GM19193 (cell line): Measurements from ENCODE around the gene SPATA3.

Source experiments
- POLR2A ChIP-seq: IDR thresholded peaks from 4 replicates; pipeline ENCODE4 v1.6.1; 2011; ENCODE audit not compliant: insufficient read depth, insufficient read length; ENCODE audit errors: extremely low read depth

Gene SPATA3

DNA sequence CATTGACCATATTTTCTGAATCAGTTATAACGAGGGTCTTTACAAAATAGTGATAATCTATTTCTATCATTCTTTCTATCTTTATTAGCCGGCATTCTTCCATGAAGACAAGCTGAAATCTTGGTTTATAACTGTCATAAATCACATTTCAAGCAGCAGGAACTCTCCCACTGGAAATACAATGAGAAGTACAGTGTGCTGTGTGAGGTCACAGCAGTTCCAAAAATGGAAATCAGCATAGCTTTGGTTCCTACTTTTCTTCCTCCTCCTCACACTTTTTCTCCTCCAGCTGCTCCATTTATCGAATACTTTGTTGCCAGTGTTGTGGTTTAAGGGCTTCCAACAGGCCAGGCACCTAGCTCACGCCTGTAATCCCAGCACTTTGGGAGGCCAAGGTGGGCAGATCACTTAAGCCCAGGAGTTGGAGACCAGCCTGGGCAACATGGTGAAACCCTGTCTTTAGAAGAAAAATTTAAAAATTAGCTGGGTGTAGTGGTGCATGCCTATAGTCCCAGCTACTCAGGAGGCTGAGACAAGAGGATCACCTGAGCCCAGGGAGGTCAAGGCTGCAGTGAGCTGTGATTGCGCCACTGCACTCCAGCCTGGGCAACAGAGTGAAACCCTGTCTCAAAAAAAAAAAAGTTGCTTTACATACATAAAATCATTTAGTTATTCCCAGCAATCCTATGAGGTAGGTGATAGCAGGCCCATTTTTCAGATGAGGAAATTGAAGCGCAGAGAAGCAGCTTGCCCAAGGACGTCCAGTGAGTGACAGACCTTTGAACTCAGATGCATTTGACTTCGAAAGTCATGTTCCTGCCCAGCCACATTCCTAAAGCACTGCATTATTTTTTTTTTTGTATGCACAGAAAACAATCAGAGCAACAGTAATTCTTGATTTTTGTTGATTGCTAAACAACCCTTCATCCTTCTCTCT, 36.8 kb upstream of the SPATA3 start:
- no peak for TF ChIP-seq POLR2A

DNA sequence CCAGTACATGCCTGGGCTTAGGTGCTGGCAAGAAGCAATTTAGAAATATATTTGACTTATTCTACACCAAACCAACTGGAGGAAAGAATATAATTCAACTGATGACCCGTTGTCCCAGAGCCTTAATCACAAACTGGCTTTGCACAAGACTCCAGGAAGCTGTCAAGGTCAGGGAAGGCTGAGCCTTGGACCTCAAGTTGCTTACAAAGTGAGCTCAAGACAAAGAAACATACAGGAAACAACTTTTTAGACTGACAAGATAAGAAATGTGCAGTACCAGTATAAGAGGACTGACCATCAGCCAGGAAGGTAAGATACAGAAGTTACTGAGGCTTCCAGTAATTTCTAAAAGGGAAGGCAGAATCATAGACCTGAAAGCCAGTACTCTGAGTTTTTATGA, 35.9 kb upstream of the SPATA3 start:
- TF ChIP-seq POLR2A: no peak

DNA sequence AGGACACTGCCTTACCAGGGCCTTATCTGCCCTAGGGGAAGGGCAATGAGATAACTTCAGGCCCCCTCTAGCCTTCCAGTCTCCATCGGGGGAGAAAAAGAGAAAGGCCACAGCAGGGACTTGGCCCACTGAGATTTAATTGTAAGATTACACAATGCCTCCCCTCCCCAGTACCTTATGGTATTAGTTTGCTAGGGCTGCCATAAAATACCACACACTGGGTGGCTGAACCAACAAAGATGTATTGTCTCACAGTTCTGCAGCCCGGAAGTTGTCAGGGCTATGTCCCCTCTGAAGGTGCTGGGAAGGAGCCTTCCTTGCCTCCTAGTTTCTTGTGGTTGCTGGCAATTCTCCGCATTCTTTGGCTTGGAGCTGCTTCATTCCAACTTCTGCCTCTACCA, 34.8 kb upstream of the SPATA3 start:
- TF ChIP-seq POLR2A: no peak

DNA sequence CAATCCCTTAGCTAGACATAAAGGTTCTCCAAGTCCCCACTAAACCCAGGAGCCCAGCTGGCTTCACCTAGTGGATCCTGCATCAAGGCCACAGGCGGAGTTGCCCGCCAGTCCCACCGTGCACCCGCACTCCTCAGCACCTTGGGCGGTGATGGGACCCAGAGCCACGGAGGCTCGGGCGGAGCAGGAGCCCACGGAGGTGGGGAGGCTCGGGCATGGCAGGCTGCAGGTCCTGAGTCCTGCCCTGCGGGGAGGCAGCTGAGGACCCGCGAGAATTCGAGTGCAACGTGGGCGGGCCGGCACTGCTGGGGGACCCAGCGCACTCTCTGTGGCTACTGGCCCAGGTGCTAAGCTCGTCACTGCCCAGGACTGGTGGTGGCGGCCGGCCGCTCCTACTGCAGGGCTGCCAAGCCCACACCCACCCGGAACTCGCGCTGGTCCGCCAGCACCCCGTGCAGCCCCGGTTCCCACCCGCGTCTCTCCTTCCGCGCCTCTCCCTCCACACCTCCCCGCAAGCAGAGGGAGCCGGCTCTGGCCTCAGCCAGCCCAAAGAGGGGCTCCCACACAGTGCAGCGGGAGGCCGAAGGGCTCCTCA, 31.7 kb upstream of the SPATA3 start:
- no peak for TF ChIP-seq POLR2A

DNA sequence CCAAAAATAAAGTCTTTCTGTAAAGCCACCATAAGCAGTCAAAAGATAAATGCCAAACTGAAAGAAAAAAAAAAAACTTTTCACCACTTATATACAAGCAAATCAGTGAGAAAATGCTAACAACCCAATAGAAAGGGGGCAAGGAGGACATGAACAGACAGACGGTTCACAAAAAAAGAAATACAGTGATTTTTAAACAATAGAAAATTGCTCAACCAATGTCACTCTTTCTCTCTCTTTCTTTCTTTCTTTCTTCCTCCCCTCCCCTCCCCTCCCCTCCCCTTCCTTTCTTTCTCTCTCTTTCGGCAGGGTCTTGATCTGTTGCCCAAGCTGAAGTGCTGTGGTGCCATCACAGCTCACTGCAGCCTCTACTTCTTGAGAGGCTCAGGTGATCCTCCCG, 28.8 kb upstream of the SPATA3 start:
- no peak for TF ChIP-seq POLR2A

DNA sequence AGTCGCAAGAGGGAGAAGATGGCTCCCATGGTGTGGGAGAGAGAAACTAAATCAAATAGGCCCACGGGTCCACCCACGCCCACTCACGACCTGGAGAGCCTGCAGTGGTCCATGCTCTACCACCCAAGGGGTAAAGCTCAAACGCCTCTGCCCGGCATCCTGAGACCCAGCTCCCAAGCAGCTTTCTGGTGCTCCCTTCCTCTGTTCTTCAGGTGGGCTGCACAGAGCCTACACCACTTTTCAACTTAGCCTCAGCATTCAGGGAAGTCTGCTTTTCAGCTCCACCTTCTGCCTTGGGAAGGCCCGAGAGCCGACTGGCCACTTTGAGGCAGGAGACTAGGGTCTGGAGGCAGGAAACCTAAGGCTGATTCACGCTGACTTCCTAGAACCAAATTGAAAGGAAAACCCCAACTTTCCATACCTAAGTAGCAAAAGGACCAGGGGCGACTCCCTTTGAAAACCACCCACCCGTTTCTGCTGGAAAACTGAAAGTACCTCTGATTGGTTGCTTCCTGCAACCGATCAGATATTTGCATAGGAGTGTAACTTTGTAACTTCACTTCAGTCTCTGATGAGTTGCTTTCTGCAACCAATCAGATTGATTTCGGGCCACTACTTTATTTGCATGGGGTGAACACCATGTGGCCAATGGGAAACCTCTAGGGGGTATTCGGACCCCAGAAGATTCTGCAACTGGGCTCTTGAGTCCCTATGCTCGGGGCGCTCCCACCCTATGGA, 26.8 kb upstream of the SPATA3 start:
- no peak for TF ChIP-seq POLR2A

DNA sequence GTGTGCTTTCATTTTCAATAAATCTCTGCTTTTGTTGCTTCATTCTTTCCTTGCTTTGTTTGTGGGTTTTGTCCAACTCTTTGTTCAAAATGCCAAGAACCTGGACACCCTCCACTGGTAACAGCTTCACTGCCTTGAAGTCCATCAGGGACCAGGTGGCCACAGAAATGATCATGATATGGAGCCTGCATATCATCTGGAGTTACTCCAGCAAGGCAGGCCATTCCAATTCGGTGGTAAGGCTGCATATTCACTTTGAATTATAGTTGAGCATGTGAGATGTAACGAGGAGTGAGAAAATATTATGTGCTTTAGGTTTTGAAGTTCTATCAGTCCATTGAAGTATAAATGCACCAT, 26.3 kb upstream of the SPATA3 start:
- no peak for TF ChIP-seq POLR2A

DNA sequence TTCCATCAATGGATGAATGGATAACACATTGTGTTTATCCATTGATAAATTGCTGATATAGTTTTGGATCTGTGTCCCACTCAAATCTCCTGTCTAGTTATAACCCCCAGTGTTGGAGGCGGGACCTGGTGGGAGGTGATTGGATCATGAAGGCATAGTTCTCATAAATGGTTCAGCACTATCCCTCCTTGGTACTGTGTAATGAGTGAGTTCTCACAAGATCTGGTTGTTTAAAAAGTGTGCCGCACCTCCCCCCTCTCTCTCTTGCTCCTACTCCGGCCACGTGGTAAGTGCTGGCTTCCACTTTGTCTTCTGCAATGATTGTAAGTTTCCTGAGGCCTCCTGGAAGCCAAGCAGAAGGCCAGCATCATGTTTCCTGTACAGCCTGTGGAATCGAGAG, 23.9 kb upstream of the SPATA3 start:
- TF ChIP-seq POLR2A: no peak

DNA sequence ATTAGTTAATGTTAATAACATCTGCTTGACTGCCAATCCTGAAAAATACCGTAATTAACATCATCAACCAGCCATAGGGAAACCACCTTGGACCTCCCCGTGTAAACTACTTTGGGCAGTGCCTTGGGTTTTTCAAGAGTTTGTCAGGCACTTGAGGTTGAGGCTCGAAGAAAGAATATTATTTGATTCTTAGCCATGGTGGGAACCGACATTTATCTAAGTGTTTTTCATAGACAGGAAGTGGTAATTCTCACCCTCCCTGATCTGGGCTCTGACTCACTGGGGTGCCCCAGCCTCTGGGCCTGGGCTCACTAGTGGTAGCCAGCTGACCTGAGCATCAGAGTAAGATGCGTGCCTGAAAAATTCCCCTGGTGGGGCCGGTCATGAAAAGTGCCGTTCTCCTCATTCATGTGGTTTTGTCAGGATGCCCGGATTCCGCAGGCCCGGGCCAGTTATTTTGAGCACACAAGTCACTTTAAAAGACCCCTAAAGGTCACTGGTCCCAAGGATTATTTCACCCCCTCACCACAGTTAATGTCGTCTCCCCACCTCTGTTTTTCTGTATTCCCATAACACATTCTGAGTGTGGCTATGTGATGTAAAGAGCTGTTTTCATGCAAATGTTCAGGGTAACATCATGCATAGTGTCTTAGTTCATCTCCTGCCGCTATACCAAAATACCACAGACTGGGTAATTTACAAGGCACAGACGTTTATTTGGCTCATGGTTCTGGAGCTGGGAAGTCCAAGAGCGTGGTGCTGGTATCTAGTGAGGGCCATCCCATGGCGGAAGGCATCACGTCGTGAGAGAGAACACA, 21.6 kb upstream of the SPATA3 start:
- TF ChIP-seq POLR2A: peak; percentile 35

DNA sequence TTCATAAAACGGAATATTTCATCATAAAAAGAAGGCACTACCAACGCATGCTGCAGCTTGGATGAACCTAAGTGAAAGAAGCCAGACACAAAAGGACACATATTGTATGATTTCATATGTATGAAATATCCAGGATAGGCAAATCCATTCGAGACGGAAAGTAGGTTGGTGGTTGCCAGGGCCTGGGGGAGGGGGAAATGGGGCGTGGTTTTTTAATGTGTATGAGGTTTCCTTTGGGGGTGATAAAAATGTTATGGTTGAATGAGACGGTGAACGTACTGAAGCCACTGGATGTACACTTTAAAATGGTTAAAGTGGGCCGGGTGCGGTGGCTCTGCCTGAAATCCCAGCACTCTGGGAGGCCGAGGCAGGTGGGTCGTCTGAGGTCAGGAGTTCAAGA, 20.0 kb upstream of the SPATA3 start:
- no peak for TF ChIP-seq POLR2A

DNA sequence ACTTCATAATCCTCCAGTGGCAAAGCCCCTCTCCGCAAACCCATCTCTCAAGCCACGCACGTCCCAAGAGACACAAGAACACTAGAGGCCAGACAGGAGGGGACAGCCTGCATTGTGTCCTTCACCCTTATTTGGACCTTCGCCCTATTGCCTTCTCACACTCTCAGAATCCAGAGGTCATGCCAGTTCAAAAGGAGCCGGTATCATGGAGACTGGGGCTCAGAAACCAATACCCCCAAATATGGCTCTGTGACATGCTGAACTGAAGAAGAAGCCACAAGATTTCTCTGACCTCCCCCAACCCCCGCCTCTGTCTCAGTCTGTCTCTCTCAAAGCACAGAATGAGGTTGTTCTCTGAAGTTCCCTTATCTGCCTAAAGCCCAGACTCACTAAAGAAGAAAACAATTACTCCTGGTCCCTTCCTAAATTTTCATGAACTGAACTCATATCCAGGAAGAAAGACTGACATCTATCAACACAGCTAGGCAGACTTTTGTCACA, 19.2 kb upstream of the SPATA3 start:
- no peak for TF ChIP-seq POLR2A

DNA sequence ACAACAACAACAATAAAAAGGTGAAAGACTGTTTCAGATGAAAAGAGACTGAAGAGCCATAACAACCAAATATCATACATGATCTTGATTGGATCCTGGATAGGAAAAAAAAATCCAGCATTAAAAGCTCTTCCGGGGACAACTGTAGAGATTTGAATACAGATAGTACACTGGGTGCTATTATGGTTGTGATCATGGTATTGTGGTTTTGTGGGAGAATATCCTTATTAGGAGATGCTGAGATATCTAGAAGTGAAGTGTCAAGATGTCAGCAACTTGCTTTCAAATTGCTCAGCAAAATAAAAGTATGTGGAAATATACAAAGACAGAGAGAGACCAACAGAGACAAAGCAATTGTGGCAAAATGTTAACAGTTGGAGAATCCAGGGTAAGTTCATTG, 15.5 kb upstream of the SPATA3 start:
- no peak for TF ChIP-seq POLR2A

DNA sequence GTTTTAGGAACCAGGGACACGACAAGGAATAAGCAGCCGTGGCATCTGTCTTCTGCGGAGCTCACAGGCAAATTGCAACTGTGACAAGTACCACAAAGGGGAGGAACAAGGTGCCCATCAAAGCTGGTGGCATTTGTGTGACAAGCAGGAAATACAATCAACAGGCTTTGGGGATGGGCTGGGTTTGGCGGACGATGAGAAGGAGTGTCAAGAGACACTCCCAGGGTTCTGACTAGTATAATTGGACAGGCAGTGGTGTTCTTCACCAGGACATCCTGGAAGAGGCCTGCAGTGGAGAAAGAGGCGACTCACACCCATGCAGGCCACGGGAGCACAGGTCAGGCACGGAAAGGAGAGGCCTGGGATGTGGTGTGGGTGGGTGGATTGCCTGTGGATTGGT, 14.2 kb upstream of the SPATA3 start:
- TF ChIP-seq POLR2A: peak; percentile 9

DNA sequence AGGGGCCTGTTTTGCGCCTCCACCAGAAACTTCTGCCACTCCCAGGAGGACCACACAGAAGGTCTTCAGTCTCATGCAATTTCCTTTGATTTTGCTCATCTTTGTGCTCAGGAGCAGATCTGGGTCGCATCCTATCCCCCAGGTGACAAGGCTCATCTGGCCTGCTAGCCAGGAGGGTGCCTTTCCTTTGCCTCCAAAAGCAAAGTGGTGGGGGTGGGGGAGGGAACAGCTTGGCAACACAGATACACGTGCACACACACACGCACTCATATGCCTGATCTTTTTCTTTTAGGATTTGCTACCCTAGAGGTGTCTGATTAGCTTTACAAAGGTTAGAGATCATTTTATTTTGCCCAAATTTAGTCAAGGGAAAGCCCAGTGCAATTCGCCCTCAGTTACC, 13.8 kb upstream of the SPATA3 start:
- no peak for TF ChIP-seq POLR2A

DNA sequence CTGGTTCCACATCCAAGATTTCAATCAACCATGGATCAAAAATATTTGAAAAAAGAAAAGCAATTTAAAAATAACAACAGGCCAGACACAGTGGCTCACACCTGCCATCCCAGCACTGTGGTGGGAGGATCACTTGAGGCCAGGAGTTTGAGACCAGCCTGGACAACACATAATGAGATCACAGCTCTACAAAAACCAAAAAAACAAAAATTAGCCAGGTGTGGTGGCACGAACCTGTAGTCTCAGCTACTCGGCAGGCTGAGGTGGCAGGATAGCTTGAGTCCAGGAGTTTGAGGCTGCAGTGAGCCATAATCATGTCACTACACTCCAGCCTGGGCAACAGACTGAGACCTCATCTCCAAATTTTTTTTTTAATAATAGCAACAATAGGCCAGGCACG, 13.4 kb upstream of the SPATA3 start:
- TF ChIP-seq POLR2A: no peak
